ENCODE results near the gene BTBD9. TPM values are rescaled to one million over a fixed set of nuclear protein-coding genes. Genes with fewer than 3 reads are reported as not detected.

BTBD9 gene
- total RNA-seq, 1 donor from 2014 or later, result 14.9 TPM

GRCh38 chr6:38476141-38476540 lies 163.6 kb downstream of the BTBD9 start:
- ATAC-seq (ENCODE audit: poor library complexity) (no peak), DNase-seq (no peak)
- intact Hi-C loops (cut with DNase I), result no loop called here

GRCh38 chr6:38470548-38470947 lies 169.2 kb downstream of the BTBD9 start:
- intact Hi-C loops (cut with DNase I), result no loop called here
- no peak for ATAC-seq (ENCODE audit: poor library complexity)
- no peak for DNase-seq

DNA sequence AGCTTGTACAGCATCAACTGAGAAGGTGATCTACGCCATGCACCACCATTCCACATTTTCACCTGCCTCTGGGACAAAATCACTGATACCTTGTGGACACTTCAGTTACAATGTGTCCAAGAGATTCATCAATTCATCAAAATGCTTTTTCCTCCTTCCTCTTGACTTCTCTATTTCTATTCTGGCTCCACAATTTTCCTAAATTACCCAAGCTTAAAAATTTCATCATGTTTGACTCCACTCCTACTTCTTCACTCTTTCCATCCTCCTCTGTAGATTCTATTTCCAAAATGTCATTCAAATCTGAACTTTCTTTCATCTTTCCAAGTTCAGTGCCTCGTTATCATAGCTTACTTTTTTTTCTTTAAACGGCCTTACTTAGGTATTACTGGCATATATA lies 172.2 kb downstream of the BTBD9 start:
- intact Hi-C loops (cut with DNase I), result no loop called here
- ATAC-seq (ENCODE audit: poor library complexity) (no peak), DNase-seq (no peak)

DNA sequence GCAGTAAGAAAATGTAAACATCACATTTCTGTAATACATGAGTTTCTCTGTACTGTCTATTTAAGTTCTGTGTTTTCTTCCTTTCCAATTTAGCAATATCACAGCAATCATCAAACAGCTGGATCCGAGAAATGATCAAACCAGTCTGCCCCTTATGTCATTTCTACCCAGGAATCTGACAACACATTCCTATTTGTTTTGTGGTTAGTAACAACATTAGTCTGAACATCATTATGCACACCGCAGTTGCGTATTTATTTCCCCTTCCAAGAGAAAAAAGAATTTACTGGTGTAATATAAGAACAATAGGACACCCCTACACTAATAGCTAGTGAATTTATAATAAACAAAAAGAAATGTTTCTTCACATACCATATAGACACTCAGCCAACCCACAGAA lies 179.5 kb downstream of the BTBD9 start:
- ATAC-seq (ENCODE audit: poor library complexity) (no peak), DNase-seq (no peak)
- intact Hi-C loops (cut with DNase I), result no loop called here

- intact Hi-C loops (cut with DNase I), result no loop called here
- no peak for ATAC-seq (ENCODE audit: poor library complexity)
Measured at GRCh38 chr6:38459291-38459690, 180.4 kb downstream of the BTBD9 start.

GRCh38 chr6:38453861-38454260 lies 185.9 kb downstream of the BTBD9 start:
- ATAC-seq (ENCODE audit: poor library complexity) (no peak), DNase-seq (no peak)
- intact Hi-C loops (cut with DNase I), result no loop called here

More at GRCh38 chr6:38459291-38459690, 180.4 kb downstream of the BTBD9 start:
- no peak for DNase-seq

DNA sequence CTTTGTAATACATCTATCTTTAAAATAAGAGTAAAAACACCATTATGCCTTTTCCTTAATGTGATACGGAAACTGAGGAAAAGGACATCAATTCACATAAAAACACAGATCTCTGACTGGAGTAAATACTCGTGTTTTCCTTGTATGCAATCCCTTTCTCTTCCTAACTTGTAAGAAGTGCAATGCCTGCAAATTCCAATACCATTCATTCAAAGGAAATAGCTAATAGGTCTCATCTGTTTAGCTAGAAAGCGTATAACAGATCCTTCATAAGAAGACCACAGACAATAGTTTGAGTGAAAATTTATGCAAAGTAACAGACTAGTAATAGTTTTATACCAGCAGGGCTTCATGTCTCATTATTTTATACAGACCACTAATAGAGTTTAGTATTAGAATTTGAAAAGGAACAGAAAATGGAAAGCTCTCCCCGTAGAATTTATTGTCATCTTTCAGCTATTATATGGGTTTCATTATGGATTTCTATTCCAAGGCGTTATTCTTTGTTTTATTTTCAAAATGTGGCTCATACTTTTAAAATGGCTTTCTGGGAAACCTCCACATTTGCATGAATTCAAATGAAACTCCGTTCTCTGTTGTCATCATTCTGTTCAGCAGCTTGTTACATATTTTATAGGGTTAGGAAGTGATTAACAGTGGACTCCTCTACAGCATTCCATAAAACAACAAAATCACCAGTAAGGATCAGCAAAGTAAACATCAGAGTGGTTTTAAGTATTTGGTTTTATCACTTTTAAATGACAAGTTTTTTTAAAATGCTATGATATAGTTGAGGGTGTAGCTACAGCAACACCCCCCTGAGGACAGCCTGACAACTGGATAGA lies 186.7 kb downstream of the BTBD9 start:
- ATAC-seq (ENCODE audit: poor library complexity) (no peak), DNase-seq (no peak)
- intact Hi-C loops (cut with DNase I), result no loop called here

DNA sequence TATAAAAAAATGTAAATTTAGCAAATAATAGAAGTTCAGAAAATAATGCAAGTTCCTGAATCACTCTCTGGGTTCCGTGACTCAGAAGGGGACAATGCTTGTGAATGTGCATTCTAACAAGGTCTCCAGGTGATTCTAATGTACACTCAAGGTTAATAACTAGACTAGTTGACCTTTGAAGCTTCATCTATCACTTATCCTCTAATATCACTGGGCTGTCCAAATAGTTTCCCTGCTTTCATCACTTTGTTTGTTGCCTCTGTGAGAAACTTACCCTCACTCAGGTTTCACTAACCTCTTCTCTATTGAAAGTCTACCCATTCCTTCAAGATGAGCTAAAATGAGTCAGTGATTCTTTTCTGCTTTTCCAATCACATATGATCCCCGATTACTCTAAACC lies 189.0 kb downstream of the BTBD9 start:
- no peak for DNase-seq
- intact Hi-C loops (cut with DNase I), result no loop called here
- no peak for ATAC-seq (ENCODE audit: poor library complexity)

DNA sequence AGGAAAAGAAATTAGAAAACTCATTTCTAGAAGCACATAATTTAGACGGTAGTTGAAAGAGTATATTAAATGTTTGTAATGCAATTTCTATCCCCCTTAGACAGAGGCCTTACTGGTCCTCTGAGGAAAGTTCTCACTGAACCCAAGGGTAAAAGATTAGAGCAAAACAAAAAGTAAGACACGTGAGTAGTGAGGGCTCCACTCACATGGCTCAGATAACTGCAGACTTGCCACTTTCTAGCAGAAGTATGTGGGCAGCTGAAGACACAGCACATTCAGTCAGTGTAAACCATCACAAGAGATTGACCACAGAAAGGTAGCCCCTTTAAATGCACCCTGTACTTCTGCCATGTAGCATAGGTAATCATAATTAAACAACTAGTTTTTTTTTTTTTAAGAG lies 193.8 kb downstream of the BTBD9 start:
- DNase-seq, result no peak
- intact Hi-C loops (cut with DNase I), result no loop called here
- ATAC-seq (ENCODE audit: poor library complexity), result peak; percentile 46

DNA sequence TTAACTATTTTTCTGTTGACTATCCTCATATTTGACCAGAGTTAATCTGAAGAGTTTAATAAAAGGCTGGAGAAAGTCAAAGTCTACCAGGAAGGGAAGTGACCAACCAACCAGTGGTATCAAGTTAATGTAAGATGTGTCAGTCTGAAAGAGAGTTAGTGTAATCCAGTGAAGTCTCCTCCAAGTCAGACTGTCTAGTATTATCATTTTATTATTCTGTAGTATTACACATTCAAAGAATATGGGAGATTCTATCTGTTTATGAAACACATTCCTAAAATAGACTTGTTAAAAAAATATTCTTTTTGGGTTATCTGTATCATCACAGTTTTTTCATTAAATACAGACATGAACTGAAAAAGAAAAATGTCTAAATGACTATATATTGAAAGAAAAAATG lies 194.4 kb downstream of the BTBD9 start:
- intact Hi-C loops (cut with DNase I), result no loop called here
- DNase-seq (no peak), ATAC-seq (ENCODE audit: poor library complexity) (no peak)

DNA sequence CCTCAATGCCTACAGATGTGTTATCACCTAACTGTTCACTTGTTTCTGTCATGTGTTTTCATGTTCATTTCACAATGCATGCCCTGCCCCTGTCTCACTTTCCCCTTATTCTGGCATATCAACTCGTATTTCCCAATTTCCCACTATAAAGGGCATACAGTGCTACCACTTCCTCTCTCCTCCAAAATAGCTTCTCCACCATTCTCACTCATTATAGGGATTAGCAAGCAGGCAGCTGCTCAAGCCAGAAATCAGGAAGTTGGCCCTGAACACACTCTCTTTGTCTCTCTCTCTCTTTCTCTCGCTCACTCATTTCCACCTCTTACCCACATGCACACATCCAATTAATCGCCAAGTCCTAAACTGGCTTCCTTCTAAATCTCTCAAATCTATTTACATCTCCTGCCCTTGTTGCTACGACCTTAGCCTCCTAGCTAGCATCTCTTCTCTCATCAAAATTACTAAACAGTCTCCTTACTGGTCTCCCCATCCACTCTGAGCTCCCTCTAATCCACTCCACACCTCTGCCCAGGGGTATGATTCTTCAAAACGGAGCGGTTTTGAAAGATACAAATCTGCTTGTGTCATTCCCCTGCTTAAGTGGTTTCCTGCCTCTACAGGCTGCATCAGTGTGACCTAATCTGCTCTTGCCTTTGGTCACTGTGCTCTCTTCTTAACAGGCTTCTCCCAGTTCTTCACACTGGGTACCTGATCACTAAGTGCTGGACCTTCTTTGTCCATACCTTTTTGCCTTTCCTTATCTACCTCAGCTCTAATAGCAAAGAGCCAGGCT lies 196.2 kb downstream of the BTBD9 start:
- DNase-seq, result no peak
- intact Hi-C loops (cut with DNase I), result no loop called here
- ATAC-seq (ENCODE audit: poor library complexity), result peak; percentile 45

GRCh38 chr6:38438097-38438496 lies 201.6 kb downstream of the BTBD9 start:
- no peak for ATAC-seq (ENCODE audit: poor library complexity)
- intact Hi-C loops (cut with DNase I), result no loop called here
- no peak for DNase-seq

- DNase-seq, result no peak
- intact Hi-C loops (cut with DNase I), result no loop called here
- no peak for ATAC-seq (ENCODE audit: poor library complexity)
Measured at GRCh38 chr6:38436726-38437465, 202.8 kb downstream of the BTBD9 start.

DNA sequence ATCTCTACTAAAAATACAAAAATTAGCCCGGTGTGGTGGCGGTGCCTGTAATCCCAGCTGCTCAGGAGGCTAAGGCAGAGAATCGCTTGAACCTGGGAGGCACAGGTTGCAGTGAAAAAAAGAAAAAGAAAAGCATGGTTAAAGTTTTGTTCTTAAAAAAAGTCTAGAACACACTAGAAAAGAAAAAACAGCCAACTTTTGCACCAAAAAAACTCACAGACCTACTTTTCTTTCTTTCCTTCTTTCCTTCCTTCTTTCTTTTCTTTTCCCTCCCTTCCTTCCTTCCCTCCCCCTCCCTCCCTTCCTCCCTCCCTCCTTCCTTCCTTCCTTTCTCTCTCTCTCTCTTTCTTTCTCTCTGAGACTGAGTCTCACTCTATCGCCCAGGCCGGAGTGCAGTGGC lies 204.4 kb downstream of the BTBD9 start:
- intact Hi-C loops (cut with DNase I), result no loop called here
- DNase-seq (no peak), ATAC-seq (ENCODE audit: poor library complexity) (no peak)

- intact Hi-C loops (cut with DNase I), result no loop called here
- no peak for DNase-seq
- ATAC-seq (ENCODE audit: poor library complexity), result no peak
Measured at GRCh38 chr6:38434051-38434450, 205.7 kb downstream of the BTBD9 start.

- no peak for DNase-seq
- intact Hi-C loops (cut with DNase I), result no loop called here
Measured at GRCh38 chr6:38432479-38432878, 207.2 kb downstream of the BTBD9 start.

DNA sequence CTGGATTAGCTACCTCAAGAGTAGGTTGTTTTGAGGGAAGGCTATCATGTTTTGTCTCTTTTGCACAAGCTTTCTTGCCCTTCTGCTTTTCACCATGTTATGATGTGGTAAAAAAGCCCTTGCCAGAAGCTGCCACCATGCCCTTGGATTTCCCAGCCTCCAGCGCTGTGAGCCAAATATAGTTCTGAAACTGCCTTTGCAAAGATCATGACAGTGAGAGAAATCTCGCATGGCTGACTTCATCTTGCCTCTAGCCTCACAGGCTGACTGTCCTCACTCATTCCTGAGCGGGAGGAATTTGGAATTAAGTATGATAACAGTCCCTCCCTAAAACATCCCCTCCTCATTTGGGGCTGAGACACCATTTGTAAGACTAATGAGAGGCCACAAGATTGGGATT lies 207.7 kb downstream of the BTBD9 start:
- no peak for DNase-seq

More at GRCh38 chr6:38432479-38432878, 207.2 kb downstream of the BTBD9 start:
- no peak for ATAC-seq (ENCODE audit: poor library complexity)

DNA sequence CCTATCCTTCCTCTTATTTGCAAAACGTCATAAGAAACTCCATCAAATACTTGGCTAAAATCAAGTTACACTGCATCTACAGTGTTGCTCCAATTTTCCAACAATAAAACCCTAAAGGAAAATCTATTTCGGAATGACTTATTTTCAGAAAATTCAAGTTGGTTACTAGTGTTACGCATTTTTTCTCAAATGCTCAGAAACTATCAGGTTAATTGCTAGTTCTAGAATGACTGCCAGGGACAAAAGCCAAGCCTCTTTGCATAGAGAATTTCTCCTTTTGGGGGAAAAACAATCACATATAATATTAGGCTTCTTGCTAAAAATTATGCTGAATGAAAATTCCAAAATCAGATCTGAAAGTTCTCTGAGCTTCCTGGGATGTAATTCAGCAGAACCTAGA lies 210.2 kb downstream of the BTBD9 start:
- intact Hi-C loops (cut with DNase I), result no loop called here
- no peak for ATAC-seq (ENCODE audit: poor library complexity)
- DNase-seq, result no peak

More for the DNA sequence above, 207.7 kb downstream of the BTBD9 start:
- no peak for ATAC-seq (ENCODE audit: poor library complexity)
- intact Hi-C loops (cut with DNase I), result no loop called here

- intact Hi-C loops (cut with DNase I), result no loop called here
- no peak for DNase-seq
- no peak for ATAC-seq (ENCODE audit: poor library complexity)
Measured at GRCh38 chr6:38427492-38428210, 212.1 kb downstream of the BTBD9 start.

All from Right ventricle myocardium superior (tissue), 1 donor.